Peyer's patch (tissue), 4 donors: ENCODE data around the gene MAPK4. TPM values are rescaled to one million over a fixed set of nuclear protein-coding genes. Genes with fewer than 3 reads are reported as not detected.

ENCODE experiments used
- DNase-seq, 3 donors: peaks; one replicate each; pipeline ENCODE4 v3.0.0-alpha.2; 2017 to 2019
- H3K27ac ChIP-seq, 4 donors: fragments of 200-600 bp; sonication (generic); one replicate each; pipeline ENCODE4 v1.5.1; 2016 to 2019
- H3K27me3 ChIP-seq, 2 donors: fragments of 200-600 bp; sonication (generic); one replicate each; pipeline ENCODE4 v1.5.1; 2019
- H3K36me3 ChIP-seq, 3 donors: fragments of 200-600 bp; sonication (generic); one replicate each; pipeline ENCODE4 v1.5.1; 2016 to 2019
- H3K4me1 ChIP-seq, 4 donors: fragments of 200-600 bp; sonication (generic); one replicate each; pipeline ENCODE4 v1.5.1; 2016 to 2019
- H3K4me3 ChIP-seq, 4 donors: fragments of 200-600 bp; sonication (generic); 1 replicate in 3 of 4; 2 replicates in 1 of 4; pipeline ENCODE4 v1.5.1; 2016 to 2019; ENCODE audit warnings: mild to moderate bottlenecking in 1 of 4
- H3K9me3 ChIP-seq, 4 donors: fragments of 200-600 bp; sonication (generic); one replicate each; pipeline ENCODE4 v1.5.1; 2016 to 2019; ENCODE audit warnings: mild to moderate bottlenecking in 1 of 4
- POLR2A ChIP-seq, 2 donors: fragments of 450-650 bp; IDR thresholded peaks; one replicate each; pipeline ENCODE4 v1.5.1; 2017; ENCODE audit warnings: antibody characterized with exemption in 2 of 2, mild to moderate bottlenecking in 2 of 2, moderate library complexity in 2 of 2
- total RNA-seq, 4 donors: library from RNA; depleted of rRNA; stranded (reverse); fragments of >200 nt; gene quantifications; one replicate each; pipeline ENCODE4 v1.1.0, GENCODE V29; 2016
- TF ChIP-seq, protein P1 (sequence below), 6 experiments: fragments of 450-650 bp in 4 of 6; fragments of 200-600 bp in 2 of 6; sonication (generic) in 1 of 6; IDR thresholded peaks; one replicate each; pipeline ENCODE4 v1.5.1; 2017 to 2019; ENCODE audit warnings: antibody characterized with exemption in 6 of 6, mild to moderate bottlenecking in 3 of 6, moderate library complexity in 1 of 6

MAPK4 gene
- total RNA-seq, 4 donors from 2014 or later, result 0.54 to 2.0 (median 0.83) TPM; not detected in 1

DNA sequence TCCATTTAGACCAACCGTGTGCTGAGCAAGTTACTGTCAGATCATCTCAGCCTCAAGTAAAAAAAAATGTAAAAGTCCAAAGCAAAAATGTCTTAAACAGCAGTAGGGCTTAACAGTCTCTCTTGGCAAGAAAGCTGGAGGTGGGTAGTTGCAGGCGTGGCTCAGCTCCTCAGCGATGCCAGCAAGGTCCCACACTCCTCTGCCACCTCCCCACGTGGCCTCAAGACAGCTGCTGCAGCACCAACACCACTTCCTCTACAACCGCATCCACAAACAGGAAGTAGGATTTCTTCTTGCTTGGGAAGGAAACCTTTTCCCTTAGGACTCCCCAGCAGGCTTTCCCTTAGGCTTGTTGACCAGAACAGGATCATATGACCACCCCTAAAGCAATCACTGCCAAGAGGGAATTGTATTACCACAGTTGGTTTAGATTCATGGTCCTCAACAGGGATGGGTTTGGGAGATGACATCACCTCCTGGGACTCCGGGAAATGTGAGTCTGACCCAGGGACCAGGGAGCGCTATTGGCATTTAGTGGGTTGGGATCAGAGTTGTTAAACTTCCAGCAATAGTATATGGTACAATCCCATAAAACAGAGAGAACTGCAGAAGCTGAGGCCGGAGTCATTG lies 97.1 kb downstream of the MAPK4 start:
- peaks cover 0 to 11% (median 0%) of the 10 kb centered on the region in 4 donors for H3K4me1 ChIP-seq

DNA sequence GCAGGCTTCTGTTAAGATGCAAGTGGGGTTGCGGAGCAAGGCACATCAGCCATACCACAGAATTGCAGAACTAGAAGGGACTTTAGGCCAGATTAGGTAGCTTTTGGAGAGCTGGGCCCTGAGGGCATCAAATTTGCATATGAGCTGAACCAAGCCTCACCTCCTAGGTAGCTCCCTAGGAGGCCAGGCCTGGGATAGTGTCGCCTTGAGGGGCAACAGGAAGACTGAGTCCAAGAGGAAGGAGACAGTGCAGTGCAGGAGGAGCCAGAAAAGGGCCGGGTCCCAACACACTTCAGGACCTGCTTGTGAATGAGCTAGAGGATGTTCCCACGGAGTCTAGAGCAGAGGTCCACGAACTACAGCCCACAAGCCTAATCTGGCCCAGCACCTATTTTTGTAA lies 98.7 kb downstream of the MAPK4 start:
- no peaks in the 10 kb centered on the region for H3K27me3 ChIP-seq
- TF ChIP-seq, protein P1, sequence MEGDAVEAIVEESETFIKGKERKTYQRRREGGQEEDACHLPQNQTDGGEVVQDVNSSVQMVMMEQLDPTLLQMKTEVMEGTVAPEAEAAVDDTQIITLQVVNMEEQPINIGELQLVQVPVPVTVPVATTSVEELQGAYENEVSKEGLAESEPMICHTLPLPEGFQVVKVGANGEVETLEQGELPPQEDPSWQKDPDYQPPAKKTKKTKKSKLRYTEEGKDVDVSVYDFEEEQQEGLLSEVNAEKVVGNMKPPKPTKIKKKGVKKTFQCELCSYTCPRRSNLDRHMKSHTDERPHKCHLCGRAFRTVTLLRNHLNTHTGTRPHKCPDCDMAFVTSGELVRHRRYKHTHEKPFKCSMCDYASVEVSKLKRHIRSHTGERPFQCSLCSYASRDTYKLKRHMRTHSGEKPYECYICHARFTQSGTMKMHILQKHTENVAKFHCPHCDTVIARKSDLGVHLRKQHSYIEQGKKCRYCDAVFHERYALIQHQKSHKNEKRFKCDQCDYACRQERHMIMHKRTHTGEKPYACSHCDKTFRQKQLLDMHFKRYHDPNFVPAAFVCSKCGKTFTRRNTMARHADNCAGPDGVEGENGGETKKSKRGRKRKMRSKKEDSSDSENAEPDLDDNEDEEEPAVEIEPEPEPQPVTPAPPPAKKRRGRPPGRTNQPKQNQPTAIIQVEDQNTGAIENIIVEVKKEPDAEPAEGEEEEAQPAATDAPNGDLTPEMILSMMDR (IDR thresholded peaks at IDR 0.05), result no peak
- no peak for TF ChIP-seq POLR2A (IDR thresholded peaks at IDR 0.05)
- DNase-seq, result no peak
- H3K4me3 ChIP-seq, result no peak overlapping the region
- peak overlapping the region in 1 of 4 donors; percentile 69 for H3K27ac ChIP-seq
- no peaks in the 10 kb centered on the region for H3K9me3 ChIP-seq
- no peaks in the 10 kb centered on the region for H3K36me3 ChIP-seq
- peaks cover 0 to 11% (median 0%) of the 10 kb centered on the region in 4 donors for H3K4me1 ChIP-seq

More for the DNA sequence above, 97.1 kb downstream of the MAPK4 start:
- H3K36me3 ChIP-seq, result no peaks in the 10 kb centered on the region
- no peak for TF ChIP-seq POLR2A (IDR thresholded peaks at IDR 0.05)
- TF ChIP-seq, protein P1 (IDR thresholded peaks at IDR 0.05), result no peak
- no peak overlapping the region for H3K4me3 ChIP-seq
- no peaks in the 10 kb centered on the region for H3K9me3 ChIP-seq
- H3K27ac ChIP-seq, result no peak overlapping the region
- DNase-seq, result no peak
- H3K27me3 ChIP-seq, result no peaks in the 10 kb centered on the region

DNA sequence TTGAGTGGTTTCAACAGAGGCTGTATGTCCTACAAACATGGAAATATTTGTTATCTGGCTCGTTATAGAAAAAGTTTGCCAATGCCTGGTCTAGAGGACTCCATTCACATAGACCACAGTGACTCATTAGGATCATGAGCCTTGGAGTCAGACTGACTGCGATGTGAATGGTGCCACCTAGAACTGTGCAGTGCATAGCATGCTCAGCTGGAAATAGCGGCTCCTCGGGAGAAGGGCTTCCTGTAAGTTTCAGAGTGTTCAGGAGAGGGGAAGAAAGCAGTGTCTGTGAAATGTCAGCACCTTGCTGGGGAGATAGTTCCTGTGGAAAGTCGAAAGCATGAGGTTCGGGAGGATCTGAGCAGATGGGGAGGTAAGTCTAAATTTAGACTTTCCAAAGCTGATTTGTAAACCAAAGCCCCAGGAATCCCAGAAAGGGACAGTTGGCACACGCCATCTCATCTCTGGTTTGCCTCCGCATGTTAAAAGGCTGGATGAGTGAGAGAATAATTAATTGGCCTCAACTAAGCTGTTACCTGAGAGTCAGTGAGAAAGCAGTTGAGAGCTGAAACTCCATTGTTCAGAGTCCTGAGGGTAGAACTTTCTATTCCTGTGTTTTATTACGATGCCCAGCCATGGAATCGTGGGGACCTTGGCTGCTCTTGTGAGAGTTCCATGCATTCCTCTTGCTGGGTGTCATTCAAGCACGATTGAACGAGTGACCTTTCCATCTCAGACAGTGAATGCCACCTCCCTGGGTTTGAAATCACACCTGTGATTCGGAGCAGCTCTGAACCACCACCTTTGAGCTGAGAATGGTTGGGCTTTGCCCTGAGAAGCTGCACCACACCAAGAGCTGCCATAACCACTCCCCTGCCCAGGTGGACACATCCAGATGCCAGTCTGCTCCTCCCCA lies 99.5 kb downstream of the MAPK4 start:
- Histone ChIP-seq H3K27me3 (no peaks in the 10 kb centered on the region), H3K36me3 (no peaks in the 10 kb centered on the region), H3K27ac (peak overlapping the region in 1 of 4 donors; percentile 69), H3K4me3 (no peak overlapping the region), H3K4me1 (peaks cover 0 to 4% (median 0%) of the 10 kb centered on the region in 4 donors), H3K9me3 (no peaks in the 10 kb centered on the region)
- TF ChIP-seq, protein P1 (IDR thresholded peaks at IDR 0.05), result no peak
- no peak for TF ChIP-seq POLR2A (IDR thresholded peaks at IDR 0.05)
- DNase-seq, result no peak

DNA sequence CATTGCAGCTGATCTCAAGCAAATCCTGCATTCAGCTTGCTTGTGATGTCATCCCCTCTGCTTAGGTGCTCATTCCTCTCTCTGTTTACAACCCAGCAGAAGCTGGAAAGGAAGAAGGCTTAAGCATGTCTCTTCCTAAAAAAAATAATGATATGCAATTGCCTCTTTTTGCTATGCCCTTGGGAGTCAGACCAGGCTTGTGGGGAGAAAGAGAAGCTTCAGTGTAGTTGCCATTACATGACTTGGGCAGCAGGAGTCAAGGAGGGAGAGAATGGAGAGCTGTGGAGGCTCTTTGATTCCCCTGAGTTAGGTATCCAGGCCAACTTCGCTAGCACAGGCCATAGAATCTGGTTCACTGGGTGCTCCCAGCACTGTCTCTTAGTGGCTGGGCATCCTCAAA lies 101.1 kb downstream of the MAPK4 start:
- TF ChIP-seq, protein P1 (IDR thresholded peaks at IDR 0.05), result no peak
- no peak for TF ChIP-seq POLR2A (IDR thresholded peaks at IDR 0.05)
- DNase-seq, result no peak
- Histone ChIP-seq H3K4me1 (no peaks in the 10 kb centered on the region), H3K27ac (no peak overlapping the region), H3K9me3 (no peaks in the 10 kb centered on the region), H3K36me3 (no peaks in the 10 kb centered on the region), H3K4me3 (no peak overlapping the region), H3K27me3 (no peaks in the 10 kb centered on the region)

DNA sequence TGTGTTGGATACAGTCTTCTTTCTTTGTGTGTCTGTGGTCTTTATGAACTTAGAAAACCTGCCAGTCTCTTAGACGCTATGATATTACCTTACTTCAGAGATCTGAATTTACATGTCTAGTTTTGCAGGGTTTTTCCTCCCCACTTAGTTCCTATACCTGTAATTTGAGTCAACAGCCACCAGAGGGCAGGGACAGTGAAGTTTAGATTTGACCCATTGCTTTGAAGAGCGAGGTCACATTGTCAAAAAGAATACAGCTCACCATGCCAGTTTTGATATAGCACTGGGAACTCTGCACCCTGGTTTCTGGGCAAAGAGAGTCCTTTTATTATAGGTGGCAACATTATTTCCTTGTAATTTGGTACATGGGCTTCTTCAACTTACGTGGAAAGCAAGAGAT lies 102.3 kb downstream of the MAPK4 start:
- TF ChIP-seq, protein P1 (IDR thresholded peaks at IDR 0.05), result peak in 4 of 6 experiments; percentile 32 to 78 (median 67)
- no peak for TF ChIP-seq POLR2A (IDR thresholded peaks at IDR 0.05)
- no peak overlapping the region for H3K27ac ChIP-seq

More for the DNA sequence above, 102.3 kb downstream of the MAPK4 start:
- no peak for DNase-seq
- Histone ChIP-seq H3K27me3 (no peaks in the 10 kb centered on the region), H3K9me3 (no peaks in the 10 kb centered on the region), H3K36me3 (no peaks in the 10 kb centered on the region), H3K4me1 (no peaks in the 10 kb centered on the region), H3K4me3 (no peak overlapping the region)
